Vagina (tissue), 2 donors: ENCODE results near the gene MPST. TPM values are rescaled to one million over a fixed set of nuclear protein-coding genes. Genes with fewer than 3 reads are reported as not detected.

Experiments
- DNase-seq, 2 donors: peaks; one replicate each; pipeline ENCODE4 v3.0.0-alpha.2; 2017; ENCODE audit errors: extremely low spot score in 2 of 2
- H3K27ac ChIP-seq: fragments of 200-600 bp; sonication (generic); one replicate; pipeline ENCODE4 v1.5.1; 2019
- H3K27me3 ChIP-seq: fragments of 200-600 bp; sonication (generic); one replicate; pipeline ENCODE4 v1.5.1; 2019
- H3K36me3 ChIP-seq, 2 donors: fragments of 200-600 bp; sonication (generic); one replicate each; pipeline ENCODE4 v1.5.1; 2017 to 2019
- H3K4me1 ChIP-seq: fragments of 200-600 bp; sonication (generic); one replicate; pipeline ENCODE4 v1.5.1; 2019
- H3K4me3 ChIP-seq, 2 donors: fragments of 200-600 bp; sonication (generic); 1 replicate in 1 of 2; 2 replicates in 1 of 2; pipeline ENCODE4 v1.5.1; 2016 to 2019
- H3K9me3 ChIP-seq: fragments of 200-600 bp; sonication (generic); one replicate; pipeline ENCODE4 v1.5.1; 2019
- POLR2A ChIP-seq, 2 donors: fragments of 450-650 bp; IDR thresholded peaks; one replicate each; pipeline ENCODE4 v1.6.1; 2017; ENCODE audit warnings: antibody characterized with exemption in 2 of 2, mild to moderate bottlenecking in 2 of 2, moderate library complexity in 2 of 2
- POLR2AphosphoS5 ChIP-seq, 2 donors: sonication (generic); formaldehyde crosslinking; IDR thresholded peaks; one replicate each; pipeline ENCODE4 v1.9.0; 2017; ENCODE audit warnings: antibody characterized with exemption in 2 of 2, mild to moderate bottlenecking in 2 of 2, low read depth in 1 of 2; ENCODE audit not compliant: insufficient read depth in 1 of 2
- intact Hi-C: fragments of 100-400 bp; cut with DNase I; formaldehyde crosslinking; loops from one replicate; pipeline ENCODE4 v1.15.1; 2023
- total RNA-seq: library from RNA; depleted of rRNA; stranded (reverse); fragments of >200 nt; gene quantifications from one replicate; pipeline ENCODE4 v1.2.3, GENCODE V29; 2016
- TF ChIP-seq, protein P1 (sequence below), 3 experiments: fragments of 450-650 bp in 2 of 3; fragments of 200-600 bp in 1 of 3; sonication (generic) in 1 of 3; IDR thresholded peaks; one replicate each; pipeline ENCODE4 v1.5.1; 2017 to 2019; ENCODE audit warnings: antibody characterized with exemption in 3 of 3, mild to moderate bottlenecking in 2 of 3, moderate library complexity in 2 of 3

MPST gene
- total RNA-seq, 1 donor from 2014 or later: 126 TPM

DNA sequence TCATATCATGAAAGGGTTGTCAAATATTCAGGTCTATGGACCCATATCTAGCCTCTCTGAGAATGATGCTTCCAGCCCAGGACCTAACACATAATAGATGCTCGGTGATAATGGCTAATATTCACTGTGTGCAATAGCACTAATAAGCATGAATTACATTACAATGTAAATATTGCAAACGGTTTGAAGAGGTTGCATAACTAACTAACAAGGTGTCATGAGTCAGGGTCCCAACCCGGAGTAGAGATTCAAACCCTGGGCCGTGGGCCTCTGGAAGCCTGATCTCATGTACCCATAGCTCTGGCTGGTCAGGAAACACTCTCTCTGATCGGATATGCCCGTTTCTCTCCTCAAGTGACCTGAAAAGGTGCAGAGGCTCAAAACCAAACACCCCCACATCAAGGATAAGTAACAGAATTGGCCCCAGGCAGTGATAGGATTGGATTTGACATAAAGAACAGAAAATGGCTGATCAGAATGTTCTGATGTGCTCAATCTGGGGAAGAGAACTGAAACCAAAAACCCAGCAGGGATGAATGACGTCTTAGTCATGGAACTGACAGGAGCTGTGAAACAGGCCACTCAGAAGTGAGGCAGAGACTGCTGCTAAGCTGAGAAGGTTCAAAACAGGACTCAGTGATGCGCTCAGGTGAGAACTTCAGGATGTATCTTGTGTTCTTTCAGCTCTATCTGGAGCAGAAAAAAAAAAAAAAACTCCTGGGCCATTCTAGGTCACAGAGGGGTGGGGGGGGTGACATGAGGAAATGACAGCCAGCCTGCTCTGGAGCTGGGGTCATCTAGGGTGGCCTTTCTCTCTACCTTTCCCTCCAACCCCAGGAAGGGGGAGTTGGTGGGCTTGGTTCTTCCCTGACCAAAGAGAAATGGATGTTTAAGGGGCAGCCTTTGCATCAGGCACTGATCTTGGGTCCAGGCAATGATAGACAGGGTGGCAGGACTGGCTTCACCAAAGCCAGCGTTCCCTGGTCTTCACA is 25.4 kb downstream of the MPST start:
- TF ChIP-seq POLR2A (IDR thresholded peaks at IDR 0.05): no peak
- TF ChIP-seq, protein P1, sequence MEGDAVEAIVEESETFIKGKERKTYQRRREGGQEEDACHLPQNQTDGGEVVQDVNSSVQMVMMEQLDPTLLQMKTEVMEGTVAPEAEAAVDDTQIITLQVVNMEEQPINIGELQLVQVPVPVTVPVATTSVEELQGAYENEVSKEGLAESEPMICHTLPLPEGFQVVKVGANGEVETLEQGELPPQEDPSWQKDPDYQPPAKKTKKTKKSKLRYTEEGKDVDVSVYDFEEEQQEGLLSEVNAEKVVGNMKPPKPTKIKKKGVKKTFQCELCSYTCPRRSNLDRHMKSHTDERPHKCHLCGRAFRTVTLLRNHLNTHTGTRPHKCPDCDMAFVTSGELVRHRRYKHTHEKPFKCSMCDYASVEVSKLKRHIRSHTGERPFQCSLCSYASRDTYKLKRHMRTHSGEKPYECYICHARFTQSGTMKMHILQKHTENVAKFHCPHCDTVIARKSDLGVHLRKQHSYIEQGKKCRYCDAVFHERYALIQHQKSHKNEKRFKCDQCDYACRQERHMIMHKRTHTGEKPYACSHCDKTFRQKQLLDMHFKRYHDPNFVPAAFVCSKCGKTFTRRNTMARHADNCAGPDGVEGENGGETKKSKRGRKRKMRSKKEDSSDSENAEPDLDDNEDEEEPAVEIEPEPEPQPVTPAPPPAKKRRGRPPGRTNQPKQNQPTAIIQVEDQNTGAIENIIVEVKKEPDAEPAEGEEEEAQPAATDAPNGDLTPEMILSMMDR (IDR thresholded peaks at IDR 0.05): no peak
- no peak for TF ChIP-seq POLR2AphosphoS5 (IDR thresholded peaks at IDR 0.05; ENCODE audit: insufficient read depth in 1 of 2, low read depth in 1 of 2)
- Histone ChIP-seq H3K9me3 (no peaks in the 10 kb centered on the region), H3K27ac (no peak overlapping the region), H3K4me1 (peaks cover 10% of the 10 kb centered on the region), H3K36me3 (no peaks in the 10 kb centered on the region), H3K27me3 (no peaks in the 10 kb centered on the region), H3K4me3 (no peak overlapping the region)
- intact Hi-C loops: no loop called here
- DNase-seq: no peak

DNA sequence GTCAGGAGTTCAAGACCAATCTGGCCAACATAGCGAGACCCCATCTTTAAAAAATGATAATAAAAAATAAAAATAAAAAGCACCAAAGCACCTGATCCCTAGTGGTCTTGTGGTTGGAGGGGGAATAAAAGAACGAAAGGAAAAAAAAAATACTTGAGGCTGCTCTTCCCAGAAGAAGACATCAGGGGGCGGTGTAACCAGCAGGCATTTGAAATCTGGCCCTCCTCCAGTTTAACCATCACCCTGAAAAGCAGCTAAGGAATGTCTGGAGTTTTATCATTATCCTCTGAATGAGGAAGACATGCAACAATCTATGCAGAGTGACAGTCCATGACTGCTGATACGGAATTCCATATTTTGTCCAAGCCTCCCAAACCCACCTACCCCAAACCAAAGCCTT is 26.4 kb downstream of the MPST start:
- intact Hi-C loops: no loop called here
- H3K4me3 ChIP-seq: no peak overlapping the region
- no peak for DNase-seq
- no peaks in the 10 kb centered on the region for H3K27me3 ChIP-seq
- TF ChIP-seq, protein P1 (IDR thresholded peaks at IDR 0.05): no peak
- TF ChIP-seq POLR2AphosphoS5 (IDR thresholded peaks at IDR 0.05; ENCODE audit: insufficient read depth in 1 of 2, low read depth in 1 of 2) (no peak), POLR2A (IDR thresholded peaks at IDR 0.05) (no peak)
- no peaks in the 10 kb centered on the region for H3K36me3 ChIP-seq
- H3K9me3 ChIP-seq: no peaks in the 10 kb centered on the region
- H3K4me1 ChIP-seq: peaks cover 7% of the 10 kb centered on the region
- no peak overlapping the region for H3K27ac ChIP-seq

DNA sequence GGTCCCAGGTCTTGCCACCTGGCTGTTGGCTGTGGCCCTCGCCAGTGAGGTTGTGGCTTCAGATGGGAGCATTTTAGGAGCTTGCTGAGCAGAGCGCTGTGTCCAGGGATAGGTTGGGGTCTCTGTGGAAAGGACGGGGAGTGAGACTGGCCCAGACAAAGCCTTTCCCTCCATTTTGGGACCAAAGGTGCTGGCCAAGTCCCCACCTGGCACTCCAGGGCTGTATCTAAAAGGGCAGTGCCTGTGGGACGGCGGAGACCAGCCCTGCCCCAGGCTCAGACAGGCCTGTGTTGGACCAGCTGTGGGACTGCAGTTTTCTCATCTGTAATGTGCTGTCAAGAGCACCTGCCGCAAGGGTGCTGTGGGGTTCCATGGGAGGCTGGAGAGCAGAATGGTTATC is 27.0 kb downstream of the MPST start:
- H3K27ac ChIP-seq: no peak overlapping the region
- H3K36me3 ChIP-seq: no peaks in the 10 kb centered on the region
- TF ChIP-seq POLR2A (IDR thresholded peaks at IDR 0.05) (no peak), POLR2AphosphoS5 (IDR thresholded peaks at IDR 0.05; ENCODE audit: insufficient read depth in 1 of 2, low read depth in 1 of 2) (no peak)
- TF ChIP-seq, protein P1 (IDR thresholded peaks at IDR 0.05): no peak
- intact Hi-C loops: no loop called here
- H3K27me3 ChIP-seq: no peaks in the 10 kb centered on the region
- no peaks in the 10 kb centered on the region for H3K9me3 ChIP-seq
- H3K4me3 ChIP-seq: no peak overlapping the region
- H3K4me1 ChIP-seq: peaks cover 9% of the 10 kb centered on the region
- DNase-seq: no peak

DNA sequence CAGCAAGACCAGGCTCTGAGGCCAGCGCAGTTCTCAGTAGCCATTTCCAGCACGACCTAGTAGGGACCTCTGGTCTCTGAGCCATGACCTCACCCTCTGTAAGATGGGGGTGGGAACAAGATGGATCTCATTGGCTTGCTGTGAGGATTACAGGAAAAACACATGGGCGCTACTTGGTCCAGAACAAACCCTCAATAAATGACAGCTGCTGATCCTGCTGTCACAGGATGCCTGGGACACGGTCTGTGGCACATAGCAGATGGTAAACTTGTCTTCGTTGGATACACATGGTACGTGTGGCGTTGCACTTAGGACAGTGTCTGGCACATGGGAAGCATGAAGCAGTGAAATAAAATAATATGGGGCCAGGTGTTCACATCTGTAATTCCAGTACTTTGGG is 27.5 kb downstream of the MPST start:
- no peaks in the 10 kb centered on the region for H3K36me3 ChIP-seq
- H3K4me1 ChIP-seq: peaks cover 12% of the 10 kb centered on the region
- H3K27me3 ChIP-seq: no peaks in the 10 kb centered on the region
- no peak for DNase-seq
- no peak for TF ChIP-seq POLR2A (IDR thresholded peaks at IDR 0.05)
- TF ChIP-seq, protein P1 (IDR thresholded peaks at IDR 0.05): no peak
- TF ChIP-seq POLR2AphosphoS5 (IDR thresholded peaks at IDR 0.05; ENCODE audit: insufficient read depth in 1 of 2, low read depth in 1 of 2): no peak
- no peaks in the 10 kb centered on the region for H3K9me3 ChIP-seq
- H3K4me3 ChIP-seq: no peak overlapping the region
- intact Hi-C loops: no loop called here
- no peak overlapping the region for H3K27ac ChIP-seq

DNA sequence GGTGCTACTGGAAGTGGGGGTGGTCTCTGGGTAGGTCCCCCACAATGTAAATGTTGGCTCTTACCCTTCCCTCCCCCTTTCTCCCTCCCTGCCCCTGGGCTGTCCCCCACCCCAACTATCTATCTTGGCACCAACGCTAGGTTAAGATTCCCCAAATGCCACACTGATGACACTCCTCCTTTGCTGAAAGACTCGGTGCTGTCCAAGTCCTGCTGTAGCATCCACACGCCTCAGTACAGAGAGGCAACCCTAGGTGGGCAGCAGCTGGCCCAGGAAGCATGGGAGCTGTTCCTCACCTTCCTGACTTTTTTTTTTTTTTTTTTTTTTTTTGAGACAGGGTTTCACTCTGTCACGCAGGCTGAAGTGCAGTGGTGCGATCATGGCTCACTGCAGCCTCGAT is 28.6 kb downstream of the MPST start:
- intact Hi-C loops: no loop called here
- no peaks in the 10 kb centered on the region for H3K9me3 ChIP-seq
- no peak overlapping the region for H3K27ac ChIP-seq
- no peaks in the 10 kb centered on the region for H3K27me3 ChIP-seq
- no peak overlapping the region for H3K4me3 ChIP-seq
- no peak for TF ChIP-seq POLR2AphosphoS5 (IDR thresholded peaks at IDR 0.05; ENCODE audit: insufficient read depth in 1 of 2, low read depth in 1 of 2)
- TF ChIP-seq, protein P1 (IDR thresholded peaks at IDR 0.05): no peak
- TF ChIP-seq POLR2A (IDR thresholded peaks at IDR 0.05): no peak
- DNase-seq: no peak
- no peaks in the 10 kb centered on the region for H3K36me3 ChIP-seq
- peaks cover 23% of the 10 kb centered on the region for H3K4me1 ChIP-seq
